WTC11 (cell line): ENCODE data around the gene CFAP20DC. TPM values are rescaled to one million over a fixed set of nuclear protein-coding genes. Genes with fewer than 3 reads are reported as not detected.

Experiments
- ATAC-seq: fragments of 200-7000 bp; cut with Tn5 transposase; 2 replicates; pipeline ENCODE4 v1.10.0; 2021; ENCODE audit warnings: mild to moderate bottlenecking, moderate library complexity
- Bru-seq: library from RNA; stranded (reverse); fragments of 400-500 nt; gene quantifications from one replicate; lab custom pipeline; 2021; lab: Mats Ljungman, UMichigan
- CTCF ChIA-PET: fragments of 300-600 bp; sonication (Branson Sonifier 250); formaldehyde crosslinking; loops from one replicate; lab custom pipeline; 2021; ENCODE audit warnings: antibody characterized with exemption; lab: Charles Lee
- POLR2A ChIA-PET: fragments of 350-600 bp; sonication (Branson Sonifier 250); formaldehyde crosslinking; loops from one replicate; lab custom pipeline; 2021; ENCODE audit warnings: antibody characterized with exemption; lab: Charles Lee
- DNase-seq: peaks from one replicate; pipeline ENCODE4 v3.0.0; 2021; ENCODE audit warnings: low spot score
- H3K27ac Mint-ChIP-seq: 2 replicates; pipeline ENCODE4 v1.8.0; 2021; ENCODE audit warnings: mixed read lengths
- H3K27me3 Mint-ChIP-seq: 2 replicates; pipeline ENCODE4 v1.8.0; 2021; ENCODE audit warnings: low read depth, mild to moderate bottlenecking, moderate library complexity, mixed read lengths
- H3K36me3 Mint-ChIP-seq: 2 replicates; pipeline ENCODE4 v1.8.0; 2021; ENCODE audit warnings: mixed read lengths
- H3K4me1 Mint-ChIP-seq: 2 replicates; pipeline ENCODE4 v1.8.0; 2022; ENCODE audit warnings: mixed read lengths
- H3K4me3 Mint-ChIP-seq: 2 replicates; pipeline ENCODE4 v1.8.0; 2021; ENCODE audit warnings: mild to moderate bottlenecking, moderate library complexity, mixed read lengths
- H3K9me3 Mint-ChIP-seq: 2 replicates; pipeline ENCODE4 v1.8.0; 2021; ENCODE audit warnings: mixed read lengths
- AR ChIP-seq: fragments of 250-450 bp; sonication (Bioruptor Pico); IDR thresholded peaks from 2 replicates; pipeline ENCODE4 v1.9.0; 2021; ENCODE audit warnings: mild to moderate bottlenecking
- CBFB ChIP-seq: sonication (generic); formaldehyde crosslinking; IDR thresholded peaks from 2 replicates; pipeline ENCODE4 v1.8.1; 2022; ENCODE audit warnings: mild to moderate bottlenecking, low read depth, missing genetic modification reagents
- CDX4 ChIP-seq: fragments of 250-450 bp; sonication (Bioruptor Pico); IDR thresholded peaks from 2 replicates; pipeline ENCODE4 v1.9.0; 2021; ENCODE audit warnings: moderate library complexity, mild to moderate bottlenecking, inconsistent platforms, borderline replicate concordance
- E2F1 ChIP-seq: sonication (generic); formaldehyde crosslinking; IDR thresholded peaks from 2 replicates; pipeline ENCODE4 v1.8.0; 2022; ENCODE audit warnings: mild to moderate bottlenecking, missing genetic modification reagents
- E2F4 ChIP-seq: sonication (generic); formaldehyde crosslinking; IDR thresholded peaks from 2 replicates; pipeline ENCODE4 v1.8.1; 2022; ENCODE audit warnings: low read depth, mild to moderate bottlenecking, moderate library complexity, missing genetic modification reagents, borderline replicate concordance
- E2F5 ChIP-seq: sonication (generic); formaldehyde crosslinking; IDR thresholded peaks from 2 replicates; pipeline ENCODE4 v1.8.1; 2022; ENCODE audit warnings: mild to moderate bottlenecking, moderate library complexity, missing genetic modification reagents
- FOXP4 ChIP-seq: sonication (generic); formaldehyde crosslinking; IDR thresholded peaks from 2 replicates; pipeline ENCODE4 v1.8.0; 2022; ENCODE audit warnings: mild to moderate bottlenecking, missing genetic modification reagents
- MYBL2 ChIP-seq: sonication (generic); formaldehyde crosslinking; IDR thresholded peaks from 2 replicates; pipeline ENCODE4 v1.8.1; 2023; ENCODE audit warnings: mild to moderate bottlenecking, moderate library complexity, missing genetic modification reagents
- NFYB ChIP-seq: sonication (generic); formaldehyde crosslinking; conservative IDR thresholded peaks from 2 replicates; pipeline ENCODE4 v1.8.0; 2022; ENCODE audit warnings: low read depth, missing genetic modification reagents
- NR1H2 ChIP-seq: sonication (generic); formaldehyde crosslinking; IDR thresholded peaks from 2 replicates; pipeline ENCODE4 v1.9.0; 2021; ENCODE audit warnings: mild to moderate bottlenecking, moderate library complexity, missing genetic modification reagents
- NR2C2 ChIP-seq: sonication (generic); formaldehyde crosslinking; IDR thresholded peaks from 2 replicates; pipeline ENCODE4 v1.8.0; 2022; ENCODE audit warnings: mild to moderate bottlenecking, missing genetic modification reagents
- RORB ChIP-seq: fragments of 250-450 bp; sonication (Bioruptor Pico); IDR thresholded peaks from 2 replicates; pipeline ENCODE4 v1.9.0; 2021; ENCODE audit warnings: mild to moderate bottlenecking
- SMAD3 ChIP-seq: sonication (generic); formaldehyde crosslinking; IDR thresholded peaks from 2 replicates; pipeline ENCODE4 v1.8.0; 2022; ENCODE audit warnings: missing genetic modification reagents, mild to moderate bottlenecking, borderline replicate concordance
- SOX15 ChIP-seq: fragments of 250-450 bp; sonication (Bioruptor Pico); IDR thresholded peaks from 2 replicates; pipeline ENCODE4 v1.9.0; 2021; ENCODE audit warnings: mild to moderate bottlenecking
- SP1 ChIP-seq: sonication (generic); formaldehyde crosslinking; conservative IDR thresholded peaks from 2 replicates; pipeline ENCODE4 v1.8.1; 2022; ENCODE audit warnings: missing genetic modification reagents
- STAT6 ChIP-seq: sonication (generic); formaldehyde crosslinking; conservative IDR thresholded peaks from 2 replicates; pipeline ENCODE4 v1.8.1; 2023; ENCODE audit warnings: mild to moderate bottlenecking, low read depth, missing genetic modification reagents, moderate library complexity
- TP53 ChIP-seq: sonication (generic); formaldehyde crosslinking; IDR thresholded peaks from 2 replicates; pipeline ENCODE4 v1.8.1; 2023; ENCODE audit warnings: mild to moderate bottlenecking, missing genetic modification reagents
- ZMAT4 ChIP-seq: fragments of 250-450 bp; sonication (Bioruptor Pico); IDR thresholded peaks from 2 replicates; pipeline ENCODE4 v1.9.0; 2021; ENCODE audit warnings: mild to moderate bottlenecking
- ZNF219 ChIP-seq: sonication (generic); formaldehyde crosslinking; IDR thresholded peaks from 2 replicates; pipeline ENCODE4 v1.8.0; 2023; ENCODE audit warnings: missing genetic modification reagents, mild to moderate bottlenecking, borderline replicate concordance
- ZNF232 ChIP-seq: sonication (generic); formaldehyde crosslinking; IDR thresholded peaks from 2 replicates; pipeline ENCODE4 v1.8.0; 2022; ENCODE audit warnings: mild to moderate bottlenecking, missing genetic modification reagents
- ZNF416 ChIP-seq: fragments of 250-450 bp; sonication (Bioruptor Pico); IDR thresholded peaks from 2 replicates; pipeline ENCODE4 v1.9.0; 2021; ENCODE audit warnings: mild to moderate bottlenecking, inconsistent platforms
- ZSCAN18 ChIP-seq: fragments of 250-450 bp; sonication (Bioruptor Pico); IDR thresholded peaks from 2 replicates; pipeline ENCODE4 v2.1.2; 2022; ENCODE audit warnings: mild to moderate bottlenecking, moderate library complexity
- long read RNA-seq, 3 experiments: library from RNA in 1 of 3; library from capped mRNA in 1 of 3; library from polyadenylated mRNA in 1 of 3; unstranded in 2 of 3; stranded (forward) in 1 of 3; transcript quantifications; one replicate each; pipeline ENCODE4 v2.0.0, GENCODE V29; 2021
- total RNA-seq: library from RNA; stranded (reverse); gene quantifications from 3 replicates; pipeline ENCODE4 v1.2.3, GENCODE V29; 2021

CFAP20DC gene
- total RNA-seq: 4.9 to 6.1 TPM (median 5.7 TPM) in 3 replicates
- Bru-seq, nascent RNA: percentile 61 among the genes with signal in this experiment
- long read RNA-seq, experiment 1, partial matches to known transcripts: 11 of 34 reads
- long read RNA-seq, experiment 1, other reads (novel, unspliced or antisense): 22 of 34 reads
- long read RNA-seq, experiment 2, partial matches to known transcripts: 2 of 14 reads
- long read RNA-seq, experiment 2, other reads (novel, unspliced or antisense): 12 of 14 reads
- long read RNA-seq, experiment 3, partial matches to known transcripts: 3 of 5 reads
- long read RNA-seq, experiment 3, other reads (novel, unspliced or antisense): 2 of 5 reads

GRCh38 chr3:59049671-59050331, at the start of gene CFAP20DC:
TSS of gene CFAP20DC (minus strand) at chr3:59050025. CDS start at chr3:59049631, 394 bp downstream.
- ATAC-seq (peak; percentile 97), DNase-seq (peak; percentile 95)
- Mint-ChIP-seq H3K27me3 (peaks cover 4% of the 10 kb centered on the region; the same call in 1 of the 2 replicates), H3K4me1 (peaks cover 25% of the 10 kb centered on the region), H3K4me3 (peak within 1 kb of the TSS; percentile 74), H3K27ac (0 out of 2 replicates have a peak within 1 kb of the TSS, but pooled peaks have one; percentile 42), H3K9me3 (no peaks in the 10 kb centered on the region), H3K36me3 (0 out of 2 replicates have a peak, but pooled peaks cover 2% of the 10 kb centered on the region)
- ChIA-PET POLR2A (no interaction called here), CTCF (no interaction called here)
- TF ChIP-seq CDX4 (CRISPR knock-in tag) (no peak), E2F5 (CRISPR knock-in tag) (peak; percentile 77; the same call in 1 of the 2 replicates), CBFB (CRISPR knock-in tag) (peak; percentile 73; the same call in 1 of the 2 replicates), SMAD3 (CRISPR knock-in tag) (peak; percentile 87; the same call in 1 of the 2 replicates), ZNF416 (no peak), AR (no peak), ZSCAN18 (CRISPR knock-in tag) (no peak), ZMAT4 (CRISPR knock-in tag) (no peak), SOX15 (CRISPR knock-in tag) (no peak), ZNF232 (CRISPR knock-in tag) (peak; percentile 31; the same call in 1 of the 2 replicates), NR2C2 (CRISPR knock-in tag) (peak; percentile 50; the same call in 1 of the 2 replicates), RORB (CRISPR knock-in tag) (no peak), E2F4 (CRISPR knock-in tag) (no peak), NR1H2 (CRISPR knock-in tag) (no peak), ZNF219 (no peak), SP1 (CRISPR knock-in tag) (peak; percentile 53), NFYB (CRISPR knock-in tag) (0 out of 2 replicates have a peak, but pooled peaks have one; percentile 40), STAT6 (CRISPR knock-in tag) (no peak), FOXP4 (CRISPR knock-in tag) (no peak), E2F1 (CRISPR knock-in tag) (peak; percentile 53; the same call in 1 of the 2 replicates), TP53 (CRISPR knock-in tag) (0 out of 2 replicates have a peak, but pooled peaks have one; percentile 42), MYBL2 (0 out of 2 replicates have a peak, but pooled peaks have one; percentile 46)
